A549 treated with Hydrocortisone at 1 μM for 4 hours (cell line): ENCODE data around the gene DTX4. TPM values are rescaled to one million over a fixed set of nuclear protein-coding genes. Genes with fewer than 3 reads are reported as not detected.

Experiments used
- total RNA-seq: library from RNA; stranded (reverse); fragments of 200-300 nt; extraction: Qiagen RNA extraction; gene quantifications from 5 replicates; pipeline ENCODE4 v1.2.3, GENCODE V29; 2022

The DTX4 gene
- 3.9 to 4.9 TPM (median 4.0 TPM) in 5 replicates for total RNA-seq

GRCh38 chr11:59171508-59172322, at the start of gene DTX4:
Gene DTX4, plus strand, starts transcription at chr11:59172132. Its CDS starts 464 bp downstream, at chr11:59172596.

GRCh38 chr11:59142530-59143507, 29.1 kb upstream of the DTX4 start, which contains the start of gene FAM111A:
Gene FAM111A, plus strand, starts transcription at chr11:59142856. Its CDS starts 6,017 bp downstream, at chr11:59148873.

GRCh38 chr11:59212744-59213631, 41.1 kb downstream of the DTX4 start, which contains the start of gene MPEG1:
Gene MPEG1, minus strand, starts transcription at chr11:59212927. Its CDS starts 62 bp downstream, at chr11:59212865.

Other genes with a start within 250 kb of the DTX4 start
- 0.10 TPM in 1 of 5 replicates, not detected in the others for gene GLYATL1, start 232.6 kb upstream of the DTX4 start, total RNA-seq
- gene GLYATL1B, start 85.8 kb upstream of the DTX4 start, total RNA-seq, result not detected in 5 replicates
- gene FAM111B, start 64.9 kb upstream of the DTX4 start, total RNA-seq, result 5.9 to 8.9 TPM (median 6.8 TPM) in 5 replicates
- gene FAM111A, start 29.3 kb upstream of the DTX4 start, total RNA-seq, result 8.0 to 10.8 TPM (median 8.5 TPM) in 5 replicates
- not detected in 5 replicates for gene MPEG1, start 40.8 kb downstream of the DTX4 start, total RNA-seq
- gene OR5AN1, start 186.8 kb downstream of the DTX4 start, total RNA-seq, result not detected in 5 replicates